OCI-LY7 (cell line): ENCODE results near the gene C10orf53. TPM values are rescaled to one million over a fixed set of nuclear protein-coding genes. Genes with fewer than 3 reads are reported as not detected.

Experiments
- BruUV-seq: library from RNA; stranded (reverse); fragments of 400-500 nt; replicated peaks from 2 replicates; lab custom pipeline; 2021; lab: Mats Ljungman, UMichigan
- CTCF ChIA-PET: fragments of 300-600 bp; sonication (Branson Sonifier 250); formaldehyde crosslinking; loops from one replicate; lab custom pipeline; 2022; ENCODE audit warnings: antibody characterized with exemption; ENCODE audit not compliant: unreplicated experiment; lab: Charles Lee
- POLR2A ChIA-PET: fragments of 300-600 bp; sonication (Branson Sonifier 250); formaldehyde crosslinking; loops from one replicate; lab custom pipeline; 2022; ENCODE audit warnings: antibody characterized with exemption; lab: Charles Lee
- DNase-seq: peaks from one replicate; pipeline ENCODE4 v3.0.0-alpha.2; 2015; ENCODE audit warnings: low spot score
- H2AFZ ChIP-seq: fragments of 200-600 bp; sonication (generic), shearing (Covaris generic); 2 replicates; pipeline ENCODE4 v1.6.1; 2014; ENCODE audit warnings: mild to moderate bottlenecking, antibody characterized with exemption, low read length, moderate library complexity
- H3K27ac ChIP-seq: fragments of 200-600 bp; sonication (generic); 2 replicates; pipeline ENCODE4 v1.5.1; 2014; ENCODE audit warnings: mixed run types, low read depth, mild to moderate bottlenecking, moderate library complexity, low read length, inconsistent platforms; ENCODE audit not compliant: poor library complexity, severe bottlenecking
- H3K36me3 ChIP-seq: fragments of 200-600 bp; sonication (generic); 2 replicates; pipeline ENCODE4 v1.6.1; 2014; ENCODE audit warnings: mild to moderate bottlenecking, antibody characterized with exemption, low read length, moderate library complexity, mixed read lengths; ENCODE audit not compliant: insufficient read depth
- H3K4me1 ChIP-seq: fragments of 200-600 bp; sonication (generic); 2 replicates; pipeline ENCODE4 v1.5.1; 2014; ENCODE audit warnings: mild to moderate bottlenecking, low read length; ENCODE audit not compliant: insufficient read depth, poor library complexity, severe bottlenecking
- H3K4me2 ChIP-seq: fragments of 200-600 bp; sonication (generic); 2 replicates; pipeline ENCODE4 v1.6.1; 2014; ENCODE audit warnings: mild to moderate bottlenecking, low read length
- H3K4me3 ChIP-seq: fragments of 200-600 bp; sonication (generic); 2 replicates; pipeline ENCODE4 v1.5.1; 2014; ENCODE audit warnings: mild to moderate bottlenecking, low read depth, low read length; ENCODE audit not compliant: poor library complexity, severe bottlenecking
- H3K79me2 ChIP-seq: fragments of 200-600 bp; sonication (generic); 2 replicates; pipeline ENCODE4 v1.6.1; 2016; ENCODE audit warnings: low read depth, mild to moderate bottlenecking, low read length, moderate library complexity, mixed read lengths; ENCODE audit not compliant: insufficient read depth
- H3K9me2 ChIP-seq: fragments of 200-600 bp; sonication (generic); 2 replicates; pipeline ENCODE4 v1.6.1; 2016; ENCODE audit warnings: mild to moderate bottlenecking, low read length, mixed read lengths; ENCODE audit not compliant: insufficient read depth
- H3K9me3 ChIP-seq: fragments of 200-600 bp; sonication (generic); 2 replicates; pipeline ENCODE4 v1.6.1; 2014; ENCODE audit warnings: mild to moderate bottlenecking, mixed run types, low read length, mixed read lengths
- H4K20me1 ChIP-seq: fragments of 200-600 bp; sonication (generic); 2 replicates; pipeline ENCODE4 v1.6.1; 2014; ENCODE audit warnings: mild to moderate bottlenecking, antibody characterized with exemption, low read length, moderate library complexity, mixed read lengths; ENCODE audit not compliant: insufficient read depth
- EZH2phosphoT487 ChIP-seq: fragments of 200-600 bp; sonication (generic); IDR thresholded peaks from 2 replicates; pipeline ENCODE4 v1.6.1; 2018; ENCODE audit warnings: low read depth, borderline replicate concordance, mild to moderate bottlenecking, mixed run types, antibody characterized with exemption, low read length, moderate library complexity, mixed read lengths
- intact Hi-C: fragments of 100-400 bp; cut with micrococcal nuclease; formaldehyde crosslinking; loops from one replicate; pipeline ENCODE4 v1.10.0; 2022; ENCODE audit not compliant: unreplicated experiment
- total RNA-seq, 2 experiments: library from RNA; depleted of rRNA in 1 of 2; stranded (reverse); fragments of >200 nt in 1 of 2; shearing (Covaris generic) in 1 of 2; gene quantifications; 2 replicates each; pipeline ENCODE4 v1.2.3, GENCODE V29; 2014 to 2022
- TF ChIP-seq, protein P1 (sequence below): fragments of 200-600 bp; sonication (generic); conservative IDR thresholded peaks from 2 replicates; pipeline ENCODE4 v1.5.1; 2014; ENCODE audit warnings: mild to moderate bottlenecking, antibody characterized with exemption, low read length, moderate library complexity, mixed read lengths

Gene C10orf53
- total RNA-seq, 2 experiments from 2014 or later = not detected

DNA sequence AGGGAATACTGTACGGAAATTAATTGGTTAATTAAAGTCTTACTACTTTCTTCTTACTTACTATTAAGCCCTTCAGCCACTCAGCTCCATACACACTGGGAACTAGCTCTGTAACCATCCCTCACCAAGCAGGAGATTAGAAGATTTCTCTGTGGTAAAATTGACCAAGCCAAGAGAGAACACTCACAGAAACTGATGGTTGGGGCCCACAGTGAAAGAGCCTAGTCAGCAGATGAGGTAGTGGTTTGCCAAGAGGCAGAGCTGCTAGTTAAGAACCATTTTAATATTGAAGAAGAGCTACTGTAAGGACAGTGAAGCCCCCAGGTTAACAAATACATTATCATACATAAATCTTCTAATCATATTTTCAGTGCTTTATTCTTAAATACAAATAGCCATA is 21.8 kb upstream of the C10orf53 start:
- no peak overlapping the region for H2AFZ ChIP-seq
- no peak for DNase-seq
- H3K4me1 ChIP-seq = no peaks in the 10 kb centered on the region
- intact Hi-C loops = no loop called here
- ChIA-PET POLR2A (no interaction called here), CTCF (no interaction called here)
- H3K4me3 ChIP-seq = no peak overlapping the region
- TF ChIP-seq EZH2phosphoT487 = no peak
- TF ChIP-seq, protein P1, sequence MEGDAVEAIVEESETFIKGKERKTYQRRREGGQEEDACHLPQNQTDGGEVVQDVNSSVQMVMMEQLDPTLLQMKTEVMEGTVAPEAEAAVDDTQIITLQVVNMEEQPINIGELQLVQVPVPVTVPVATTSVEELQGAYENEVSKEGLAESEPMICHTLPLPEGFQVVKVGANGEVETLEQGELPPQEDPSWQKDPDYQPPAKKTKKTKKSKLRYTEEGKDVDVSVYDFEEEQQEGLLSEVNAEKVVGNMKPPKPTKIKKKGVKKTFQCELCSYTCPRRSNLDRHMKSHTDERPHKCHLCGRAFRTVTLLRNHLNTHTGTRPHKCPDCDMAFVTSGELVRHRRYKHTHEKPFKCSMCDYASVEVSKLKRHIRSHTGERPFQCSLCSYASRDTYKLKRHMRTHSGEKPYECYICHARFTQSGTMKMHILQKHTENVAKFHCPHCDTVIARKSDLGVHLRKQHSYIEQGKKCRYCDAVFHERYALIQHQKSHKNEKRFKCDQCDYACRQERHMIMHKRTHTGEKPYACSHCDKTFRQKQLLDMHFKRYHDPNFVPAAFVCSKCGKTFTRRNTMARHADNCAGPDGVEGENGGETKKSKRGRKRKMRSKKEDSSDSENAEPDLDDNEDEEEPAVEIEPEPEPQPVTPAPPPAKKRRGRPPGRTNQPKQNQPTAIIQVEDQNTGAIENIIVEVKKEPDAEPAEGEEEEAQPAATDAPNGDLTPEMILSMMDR = no peak
- H3K79me2 ChIP-seq = no peaks in the 10 kb centered on the region
- no peaks in the 10 kb centered on the region for H4K20me1 ChIP-seq
- no peaks in the 10 kb centered on the region for H3K36me3 ChIP-seq
- no peaks in the 10 kb centered on the region; the same call in 1 of the 2 replicates for H3K9me3 ChIP-seq
- H3K27ac ChIP-seq = no peak overlapping the region
- H3K9me2 ChIP-seq = no peaks in the 10 kb centered on the region
- BruUV-seq = no TSS peak
- no peak overlapping the region for H3K4me2 ChIP-seq

DNA sequence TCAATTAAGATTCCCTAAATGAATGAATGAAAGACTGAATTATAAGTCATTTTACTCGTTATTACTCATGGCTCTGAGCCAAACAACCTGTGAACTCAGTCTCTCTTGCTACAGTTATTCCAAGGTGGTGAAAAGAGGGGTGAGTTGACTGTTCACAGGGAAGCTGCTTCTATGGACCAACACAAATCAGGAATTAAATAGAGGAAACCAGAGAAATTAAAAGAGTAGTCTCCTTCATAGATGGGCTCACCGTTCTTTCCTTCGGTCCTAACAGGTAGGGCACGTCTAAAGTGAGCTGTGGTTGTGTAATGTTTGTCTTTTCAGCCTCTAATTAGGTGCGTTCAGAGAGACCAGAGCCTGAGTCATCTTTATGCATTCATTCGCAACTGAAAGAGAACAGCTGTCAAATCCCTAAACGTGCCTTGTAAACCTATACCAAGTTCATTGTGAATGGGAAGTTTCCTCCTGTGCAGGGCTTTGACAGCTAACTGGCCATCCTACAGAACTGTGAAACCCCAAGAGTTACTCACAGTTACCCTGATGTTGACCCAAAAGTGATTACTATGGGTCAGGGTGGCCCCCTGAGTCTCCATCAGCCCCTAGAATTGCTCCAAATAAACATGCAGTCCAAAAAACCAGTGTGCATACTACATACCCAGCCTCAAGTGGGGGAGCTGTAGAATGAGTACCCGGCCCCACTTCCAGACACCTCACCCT is 18.2 kb upstream of the C10orf53 start:
- no peak overlapping the region for H2AFZ ChIP-seq
- no peak overlapping the region for H3K27ac ChIP-seq
- TF ChIP-seq EZH2phosphoT487 = no peak
- TF ChIP-seq, protein P1 = no peak
- no peak for DNase-seq
- no peaks in the 10 kb centered on the region for H3K79me2 ChIP-seq
- POLR2A ChIA-PET = no interaction called here
- CTCF ChIA-PET = no interaction called here
- no peaks in the 10 kb centered on the region for H4K20me1 ChIP-seq
- no peaks in the 10 kb centered on the region for H3K9me2 ChIP-seq
- H3K4me2 ChIP-seq = no peak overlapping the region
- no peaks in the 10 kb centered on the region for H3K36me3 ChIP-seq
- intact Hi-C loops = no loop called here
- no peaks in the 10 kb centered on the region for H3K4me1 ChIP-seq
- H3K9me3 ChIP-seq = no peaks in the 10 kb centered on the region; the same call in 1 of the 2 replicates
- BruUV-seq = no TSS peak
- no peak overlapping the region for H3K4me3 ChIP-seq

DNA sequence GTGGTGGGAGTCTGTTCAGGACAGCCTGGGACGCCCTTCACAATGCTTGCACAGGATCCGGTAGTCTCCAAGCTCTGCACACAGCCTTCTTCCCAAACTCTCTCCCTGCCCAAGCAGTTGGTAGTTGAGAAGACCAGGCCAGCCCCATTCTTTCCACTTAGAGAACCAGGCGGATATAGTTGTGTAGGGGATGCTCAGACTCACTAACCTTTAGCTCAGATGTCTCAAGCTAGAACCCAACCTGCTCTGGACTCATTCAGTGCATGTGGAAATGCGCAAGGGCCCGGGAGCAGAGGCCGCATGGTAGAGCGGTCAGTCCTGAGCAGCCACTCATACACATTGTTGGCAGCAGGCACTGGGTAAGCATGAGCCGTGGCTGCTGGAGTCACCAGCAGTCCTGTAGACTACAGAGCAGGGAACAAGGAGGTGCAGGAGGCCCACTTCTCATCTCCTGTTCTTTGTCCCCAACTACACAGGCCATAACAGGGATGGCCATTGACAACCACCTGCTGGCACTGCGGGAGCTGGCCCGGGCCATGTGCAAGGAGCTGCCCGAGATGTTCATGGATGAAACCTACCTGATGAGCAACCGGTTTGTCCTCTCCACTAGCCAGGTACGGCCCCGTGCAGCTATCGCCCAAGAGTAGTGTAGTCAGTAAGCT is 17.2 kb upstream of the C10orf53 start:
- H3K79me2 ChIP-seq = no peaks in the 10 kb centered on the region
- CTCF ChIA-PET = no interaction called here
- intact Hi-C loops = no loop called here
- no peaks in the 10 kb centered on the region for H4K20me1 ChIP-seq
- TF ChIP-seq, protein P1 = no peak
- TF ChIP-seq EZH2phosphoT487 = no peak
- no peak overlapping the region for H3K27ac ChIP-seq
- H3K36me3 ChIP-seq = no peaks in the 10 kb centered on the region
- no peaks in the 10 kb centered on the region for H3K4me1 ChIP-seq
- H3K4me3 ChIP-seq = no peak overlapping the region
- H3K9me3 ChIP-seq = no peaks in the 10 kb centered on the region; the same call in 1 of the 2 replicates
- BruUV-seq = no TSS peak
- H2AFZ ChIP-seq = no peak overlapping the region
- H3K9me2 ChIP-seq = no peaks in the 10 kb centered on the region
- H3K4me2 ChIP-seq = no peak overlapping the region
- POLR2A ChIA-PET = no interaction called here
- DNase-seq = no peak
